ENCODE data around the gene TBC1D14.

The TBC1D14 gene

DNA sequence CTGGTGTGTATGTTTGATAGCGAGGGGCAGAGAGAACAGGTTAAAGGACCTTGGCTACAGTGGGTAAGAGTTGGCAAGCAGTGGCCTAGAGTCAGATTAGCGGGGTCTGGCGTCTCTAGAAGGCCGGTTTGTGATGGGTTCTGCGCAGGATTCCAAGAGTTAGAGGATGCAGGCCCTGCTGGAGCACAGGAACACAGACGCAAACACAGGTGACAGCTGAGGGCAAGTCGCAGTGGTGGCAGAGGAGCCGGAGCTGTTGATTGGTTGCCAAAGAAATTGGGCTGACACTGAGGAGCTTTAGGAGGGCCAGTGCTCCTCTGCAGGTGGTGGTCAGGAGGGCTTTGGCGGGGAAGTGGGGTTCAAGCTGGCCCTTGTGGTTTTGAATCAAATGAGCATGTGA lies 137.3 kb downstream of the TBC1D14 start:
- DNase-seq, result no peak

DNA sequence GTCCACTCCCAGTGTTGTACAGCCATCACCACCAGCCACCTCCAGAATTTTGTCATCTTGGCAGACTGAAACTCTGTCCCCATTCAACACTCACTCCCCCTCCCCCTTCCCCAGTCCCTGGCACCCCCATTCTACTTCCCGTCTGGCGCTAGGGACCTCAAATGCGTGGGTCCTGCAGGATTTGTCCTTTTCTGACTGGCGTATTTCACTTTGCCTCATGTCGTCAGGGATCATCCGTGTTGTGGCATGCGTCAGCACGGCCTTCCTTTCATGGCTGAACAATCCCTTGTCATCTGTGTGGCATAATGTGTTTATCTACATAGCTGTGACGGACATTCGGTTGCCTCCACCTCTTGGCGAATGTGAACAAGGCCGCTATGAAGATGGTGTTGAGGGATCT lies 139.0 kb downstream of the TBC1D14 start:
- no peak for DNase-seq

DNA sequence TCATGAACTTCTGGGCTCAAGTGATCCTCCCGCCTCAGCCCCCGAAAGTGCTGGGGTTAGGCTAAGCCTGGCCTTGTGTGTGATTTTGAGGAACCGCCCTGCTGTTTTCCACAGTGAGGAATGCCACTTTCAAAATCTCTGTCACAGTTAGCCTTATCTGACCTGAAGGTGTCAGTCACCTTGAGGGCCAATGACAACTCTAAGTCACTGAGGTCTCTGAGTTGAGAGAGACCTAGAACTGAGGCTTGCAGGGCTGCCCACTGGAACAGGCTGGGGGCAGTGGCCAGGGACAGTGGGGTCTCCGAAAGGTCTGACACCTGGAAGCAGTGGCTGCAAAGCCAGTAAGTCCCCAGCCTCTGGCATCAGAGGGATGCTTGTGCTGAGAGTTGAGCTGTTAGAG lies 139.7 kb downstream of the TBC1D14 start:
- DNase-seq, result no peak

DNA sequence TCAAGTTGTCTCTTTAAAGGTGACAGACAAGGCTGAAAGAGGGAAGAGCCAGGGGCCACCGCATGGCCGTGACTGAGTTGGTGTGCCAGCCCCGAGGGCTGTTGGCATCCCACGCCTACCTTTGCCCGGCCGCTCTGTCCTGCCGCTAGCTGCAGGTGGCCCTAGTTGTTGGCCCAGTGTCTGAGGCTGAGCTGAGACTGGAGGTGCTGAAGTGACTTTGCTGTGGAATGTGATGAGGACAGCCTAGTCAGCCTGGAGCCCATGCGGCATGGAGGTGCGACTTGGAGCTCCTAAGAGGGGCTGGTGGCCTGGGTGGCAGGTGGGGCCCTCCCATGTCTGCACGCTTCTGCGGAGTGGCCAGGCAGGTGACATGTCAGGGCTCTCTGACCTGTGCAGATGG lies 140.1 kb downstream of the TBC1D14 start:
- DNase-seq, result no peak

DNA sequence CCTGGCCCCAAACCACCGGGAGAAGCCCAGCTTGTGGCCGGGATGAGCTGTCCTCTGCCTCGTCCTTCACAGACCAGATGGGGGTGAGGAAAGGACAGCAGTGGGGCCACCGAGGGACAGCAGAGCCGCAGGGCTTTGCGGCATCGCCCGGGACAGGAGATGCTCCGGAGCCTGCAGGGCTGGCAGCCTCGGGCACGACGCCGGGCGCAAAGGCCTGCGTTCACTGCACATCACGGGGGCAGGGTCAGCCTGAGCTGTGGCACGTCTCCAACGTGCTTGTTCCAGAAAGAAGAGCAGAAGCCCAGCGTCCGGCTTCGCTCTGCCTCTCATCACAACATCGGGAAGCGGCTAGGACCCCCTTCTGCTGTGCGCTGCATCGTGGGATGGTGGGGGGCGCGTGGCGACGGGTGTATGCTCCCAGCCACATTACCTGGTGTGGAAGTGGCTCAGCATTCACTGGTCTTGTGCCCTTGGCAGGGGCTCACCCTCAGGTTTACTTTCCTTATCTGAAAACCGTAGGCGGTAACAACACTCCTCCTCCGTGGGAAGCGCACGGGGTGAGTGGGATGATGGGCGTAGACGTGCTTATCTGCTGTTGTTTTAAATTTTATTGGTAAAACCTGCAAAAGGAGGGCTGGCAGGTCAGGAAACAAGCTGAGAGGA lies 141.0 kb downstream of the TBC1D14 start:
- no peak for DNase-seq

DNA sequence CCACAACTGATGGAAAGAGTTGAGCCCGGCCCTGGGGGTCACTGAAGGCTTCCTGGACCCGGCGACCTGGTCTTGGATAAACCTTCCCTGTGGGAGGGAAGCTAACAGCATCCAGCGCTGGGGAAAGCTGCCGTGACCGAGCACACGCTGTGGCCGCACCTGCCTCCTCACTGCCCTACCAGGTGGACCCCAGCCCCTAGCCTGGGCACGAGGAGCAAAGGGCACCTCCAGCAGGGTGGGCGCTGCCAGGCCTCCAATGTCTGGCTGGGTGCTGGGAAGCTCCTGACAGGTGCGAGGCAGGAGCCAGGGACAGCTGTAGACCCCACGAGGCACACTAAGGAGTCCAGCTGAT lies 141.5 kb downstream of the TBC1D14 start:
- no peak for DNase-seq

DNA sequence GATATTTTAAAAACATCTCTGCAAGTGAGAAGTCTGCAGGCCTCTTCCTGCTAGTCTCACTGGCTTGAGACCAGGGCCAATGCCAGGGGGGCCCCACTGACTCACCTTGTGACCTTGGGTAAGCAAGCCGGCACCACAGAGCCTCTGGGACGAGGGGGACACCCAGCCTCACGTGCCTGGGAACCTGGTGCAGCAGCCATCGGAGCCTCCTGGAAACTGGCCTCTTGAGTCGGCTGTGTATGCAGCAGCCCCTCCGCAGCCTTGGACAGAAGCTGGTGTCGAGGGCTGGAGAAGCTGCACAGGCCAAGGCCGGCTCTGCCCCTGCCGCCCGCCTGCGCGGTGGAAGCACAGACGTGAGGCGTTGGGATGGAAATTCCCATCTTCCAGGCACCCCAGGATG lies 142.3 kb downstream of the TBC1D14 start:
- no peak for DNase-seq

DNA sequence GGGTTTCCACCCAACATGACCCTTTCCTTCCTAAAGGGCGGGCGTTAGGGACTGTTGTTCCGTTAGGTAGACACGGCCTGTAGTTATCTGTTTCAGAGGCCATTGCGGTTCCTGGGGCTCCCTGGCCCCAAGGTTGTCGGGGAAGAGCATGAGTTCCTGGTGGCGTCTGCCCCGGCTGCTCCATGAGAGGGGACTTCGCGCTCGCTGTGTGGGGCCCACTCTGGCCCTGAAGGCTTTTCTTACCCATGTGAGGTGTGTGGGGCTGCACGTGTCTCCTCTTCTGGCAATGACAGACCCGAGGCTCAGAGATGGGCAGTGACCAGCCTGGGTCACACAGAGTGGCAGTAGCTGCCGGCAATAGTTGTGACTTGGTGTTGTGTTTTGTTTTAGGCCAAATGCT lies 142.7 kb downstream of the TBC1D14 start:
- DNase-seq, result no peak

DNA sequence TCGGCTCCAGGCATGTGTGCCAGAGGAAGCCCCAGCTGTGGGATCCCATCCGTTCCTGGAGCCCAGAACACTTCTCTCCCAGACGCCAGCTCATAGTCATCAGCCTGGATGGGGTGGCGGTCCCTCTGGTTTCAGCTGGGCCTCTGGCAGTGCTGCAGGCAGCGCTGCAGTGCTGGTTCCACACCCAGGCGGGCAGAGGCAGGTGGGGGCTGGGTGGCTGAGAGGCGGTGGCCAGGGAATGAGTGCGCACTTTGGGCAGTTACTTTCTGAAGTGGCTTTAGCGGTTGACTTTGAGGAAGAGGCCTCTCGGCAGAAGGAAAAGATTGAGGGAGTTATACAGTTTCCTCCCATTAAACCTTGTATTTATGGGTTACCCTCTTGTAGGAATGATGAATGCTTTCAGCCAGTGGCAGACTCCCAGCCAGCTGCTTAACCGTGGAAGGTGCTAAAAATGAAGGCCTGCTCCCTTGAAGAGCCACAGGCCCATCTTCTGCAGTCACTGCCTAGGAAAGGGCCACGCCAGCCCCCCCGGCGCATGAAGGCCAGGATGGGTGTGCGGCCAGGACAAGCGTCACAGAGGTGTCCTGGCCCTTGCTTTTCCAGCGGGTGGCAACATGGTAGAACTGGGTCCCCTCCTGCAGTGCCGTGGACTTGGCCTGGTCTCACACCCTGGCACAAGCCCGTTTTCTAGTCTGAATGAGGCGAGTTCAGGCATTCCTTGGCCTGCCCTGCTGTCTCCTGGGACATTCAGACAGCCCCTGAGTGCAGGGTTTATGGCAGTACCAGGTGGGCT lies 143.5 kb downstream of the TBC1D14 start:
- no peak for DNase-seq

DNA sequence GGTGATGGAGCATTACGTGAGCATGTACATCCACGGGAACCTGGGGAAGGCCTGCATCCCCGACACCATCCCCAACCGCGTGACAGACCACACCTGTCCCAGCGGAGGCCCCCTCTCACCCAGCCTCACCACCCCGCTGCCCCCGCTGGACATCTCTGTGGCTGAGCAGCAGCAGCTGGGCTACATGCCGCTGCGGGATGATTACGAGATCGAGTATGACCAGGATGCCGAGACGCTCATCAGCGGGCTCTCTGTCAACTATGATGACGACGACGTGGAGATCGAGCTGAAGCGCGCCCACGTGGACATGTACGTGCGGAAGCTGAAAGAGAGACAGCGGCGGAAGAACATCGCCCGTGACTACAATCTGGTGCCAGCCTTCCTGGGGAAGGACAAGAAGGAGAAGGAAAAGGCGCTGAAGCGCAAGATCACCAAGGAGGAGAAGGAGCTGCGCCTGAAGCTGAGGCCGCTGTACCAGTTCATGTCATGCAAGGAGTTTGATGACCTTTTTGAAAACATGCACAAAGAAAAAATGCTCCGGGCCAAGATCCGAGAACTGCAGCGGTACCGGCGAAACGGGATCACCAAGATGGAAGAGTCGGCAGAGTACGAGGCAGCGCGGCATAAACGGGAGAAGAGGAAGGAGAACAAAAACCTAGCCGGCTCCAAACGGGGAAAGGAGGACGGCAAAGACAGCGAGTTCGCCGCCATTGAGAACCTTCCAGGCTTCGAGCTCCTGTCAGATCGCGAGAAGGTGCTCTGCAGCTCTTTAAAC lies 144.7 kb downstream of the TBC1D14 start:
- no peak for DNase-seq

DNA sequence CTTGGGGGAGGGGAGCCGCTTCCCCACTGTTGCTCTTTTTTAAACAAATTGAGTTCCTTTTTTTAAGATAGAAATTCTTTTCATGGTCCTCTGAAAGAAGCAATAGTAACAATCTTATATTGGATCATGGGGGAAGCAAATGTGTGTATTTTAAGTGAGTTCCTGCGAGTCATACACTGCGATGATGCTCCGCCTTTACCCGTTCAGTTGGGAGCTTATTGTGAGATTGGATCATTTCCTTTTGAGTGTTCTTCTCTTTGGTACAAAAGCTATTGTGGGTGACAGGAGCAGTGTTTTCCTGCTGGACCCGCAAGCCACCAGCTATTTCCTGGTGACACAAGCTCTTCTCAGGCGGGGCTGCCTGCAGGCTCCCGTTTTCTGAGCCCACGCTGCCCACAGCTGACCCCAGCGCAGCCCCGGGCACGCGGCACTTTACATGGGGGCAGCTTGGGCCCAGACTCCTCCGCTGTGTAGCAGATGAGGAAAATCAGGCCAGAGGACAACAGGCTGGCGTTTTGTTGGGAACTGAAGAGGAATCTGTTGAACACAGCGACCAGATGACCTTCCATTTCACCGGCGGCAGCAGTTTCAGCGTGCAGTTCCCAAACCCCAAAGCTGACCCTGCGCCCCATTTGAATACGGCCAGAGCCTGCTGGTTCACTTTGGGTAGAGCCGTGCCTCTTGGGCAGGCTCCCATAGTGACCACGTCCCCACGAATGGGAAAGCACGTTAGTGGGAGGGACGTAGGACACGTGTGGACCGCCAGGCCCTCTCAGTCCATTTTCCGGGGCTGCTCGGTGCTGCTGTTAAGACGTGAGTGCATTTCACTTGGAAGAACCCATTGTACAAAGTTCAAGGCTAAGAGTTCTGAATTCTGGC lies 145.7 kb downstream of the TBC1D14 start:
- DNase-seq, result peak; percentile 44

DNA sequence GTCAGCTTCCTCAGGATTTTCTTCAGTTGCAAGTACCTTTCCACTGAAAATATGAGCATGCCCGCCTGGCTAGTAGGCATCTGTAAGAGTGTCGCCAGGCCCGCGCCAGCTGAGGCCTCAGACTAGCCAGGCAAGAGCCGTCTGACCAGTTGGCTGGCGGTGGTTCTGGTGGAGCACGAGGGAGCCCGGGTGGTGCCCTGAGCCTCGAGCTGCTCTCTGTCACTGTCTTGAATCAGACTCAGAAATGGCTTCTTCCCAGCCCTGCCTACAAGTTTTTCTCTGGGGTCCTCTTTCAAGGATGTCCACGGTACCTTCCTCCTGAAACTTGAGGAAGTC lies 146.3 kb downstream of the TBC1D14 start:
- DNase-seq, result no peak

DNA sequence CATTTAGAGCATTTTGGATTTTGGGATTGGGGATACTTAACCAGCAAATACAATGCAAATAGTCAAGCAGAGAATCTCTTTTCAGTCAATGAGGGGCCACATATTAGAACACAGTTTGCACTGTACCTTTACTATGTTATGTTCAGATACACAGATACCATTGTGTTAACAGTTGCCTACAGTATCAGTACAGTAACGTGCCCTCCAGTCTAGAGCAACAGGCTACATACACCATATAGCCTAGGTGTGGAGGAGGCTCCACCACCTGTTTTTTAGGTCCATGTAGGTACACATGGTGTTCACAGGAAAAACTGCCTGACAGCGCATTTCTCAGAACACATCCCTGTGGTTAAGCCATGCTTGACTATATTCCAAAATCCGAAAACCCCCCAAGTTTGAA lies 149.2 kb downstream of the TBC1D14 start:
- no peak for DNase-seq

DNA sequence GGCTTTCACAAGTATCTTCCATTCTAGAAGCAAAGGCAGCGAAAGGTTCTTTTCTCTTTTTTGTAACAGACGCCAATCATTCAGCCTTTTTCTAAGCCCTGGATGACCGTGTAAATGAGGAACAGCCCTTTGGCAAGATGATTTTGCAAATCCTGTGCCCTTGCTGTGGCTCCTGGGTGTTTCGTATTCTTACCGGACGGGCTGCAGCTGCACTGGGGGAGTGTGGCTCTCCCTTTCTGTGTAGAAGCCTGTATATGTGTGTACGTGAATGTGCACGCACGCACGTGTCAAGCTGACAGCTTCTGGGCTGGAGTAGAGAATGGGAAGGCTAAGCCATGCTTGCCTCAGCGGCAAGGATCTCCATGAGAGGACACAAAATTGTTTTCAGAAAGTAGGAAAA lies 150.0 kb downstream of the TBC1D14 start:
- DNase-seq, result no peak

DNA sequence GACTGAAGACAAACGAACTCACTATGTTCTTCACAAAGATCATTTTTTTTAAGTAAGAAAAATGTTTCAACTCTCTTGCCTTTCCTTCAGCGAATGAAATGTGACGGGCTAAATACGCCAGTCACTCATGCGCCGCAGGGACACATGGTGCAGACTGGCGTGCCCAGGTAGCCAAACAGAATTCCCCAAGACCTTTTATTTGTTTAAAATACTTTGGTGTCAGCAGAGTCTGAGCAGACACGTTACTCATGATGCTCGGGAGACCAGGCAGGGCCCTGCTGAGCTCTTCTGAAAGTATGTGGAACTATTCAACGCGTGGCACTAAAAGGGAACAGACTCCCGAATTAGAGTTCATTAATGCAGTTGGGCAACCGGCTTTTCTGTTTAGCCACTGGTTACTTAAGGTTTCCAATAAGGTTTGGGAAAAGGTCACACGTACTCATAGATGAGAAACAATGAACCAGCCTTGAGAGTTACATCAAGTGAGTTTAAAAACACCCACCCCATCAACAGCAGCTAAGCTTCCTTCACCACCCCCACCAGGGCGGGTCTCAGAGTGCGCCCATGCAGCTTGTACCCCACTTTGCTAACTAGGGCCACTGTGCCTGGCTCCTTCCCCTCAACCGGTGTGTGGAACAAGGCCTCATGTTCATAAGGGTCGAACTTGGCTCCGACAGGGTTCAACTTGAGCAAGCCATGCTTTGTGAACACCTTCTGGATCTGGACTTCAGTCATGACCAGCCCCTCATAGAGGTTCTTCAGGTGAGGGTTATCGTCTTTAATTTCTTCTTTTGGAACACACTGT lies 150.9 kb downstream of the TBC1D14 start:
- no peak for DNase-seq

DNA sequence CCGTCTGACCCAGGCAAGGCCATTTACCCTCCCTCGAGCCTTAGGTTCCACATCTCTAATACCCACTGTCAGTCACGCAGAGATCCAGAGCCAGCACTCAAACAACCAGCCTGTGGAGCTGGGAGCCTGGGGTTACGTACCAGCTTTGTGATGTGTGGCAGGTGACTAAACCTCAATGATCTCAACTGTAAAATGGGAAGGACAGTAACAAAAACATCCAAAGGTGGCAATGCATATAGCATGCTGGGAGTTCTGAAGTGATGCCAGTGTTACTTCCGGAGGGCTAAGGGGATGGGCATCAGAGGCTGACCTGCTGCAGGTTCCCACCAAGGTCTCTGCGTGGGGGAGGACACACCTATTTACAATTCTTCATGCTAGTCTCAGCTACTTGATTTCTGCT lies 152.2 kb downstream of the TBC1D14 start:
- no peak for DNase-seq

DNA sequence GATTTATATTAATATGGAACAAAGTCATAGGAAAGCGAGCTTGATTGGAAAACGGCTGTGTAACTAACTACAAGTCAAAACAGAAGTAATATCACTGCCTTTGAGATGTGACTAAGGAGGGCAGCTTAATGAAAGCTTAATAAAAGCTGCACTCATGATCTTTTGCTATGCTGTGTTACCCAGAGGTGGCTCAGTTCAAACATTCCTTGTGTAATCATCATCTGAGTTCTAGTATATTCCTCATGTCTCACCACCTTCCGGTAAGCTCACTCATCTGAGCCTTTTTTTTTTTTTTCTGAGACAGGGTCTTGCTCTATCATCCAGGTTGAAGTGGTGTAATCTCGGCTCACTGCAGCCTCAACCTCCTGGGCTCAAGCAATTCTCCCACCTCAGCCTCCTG lies 153.2 kb downstream of the TBC1D14 start:
- DNase-seq, result no peak

DNA sequence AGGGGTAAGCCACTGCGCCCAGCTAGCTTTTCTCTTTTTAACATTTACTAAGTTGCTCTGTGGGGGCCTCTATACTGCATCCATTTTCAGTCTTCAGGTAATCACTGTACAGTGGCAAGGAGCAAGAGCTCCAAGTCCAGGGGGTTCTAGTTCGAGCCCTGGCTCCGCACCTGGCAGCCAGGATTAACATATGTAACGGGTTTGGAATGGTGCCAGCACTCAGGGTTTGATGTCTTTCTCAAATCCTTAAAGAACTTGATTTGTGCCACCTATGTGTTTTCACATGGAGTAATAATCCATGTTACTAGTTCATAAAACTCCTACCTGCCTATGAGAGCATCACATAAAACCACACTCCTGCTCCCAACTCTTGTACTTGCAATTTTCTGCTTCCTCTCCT lies 153.7 kb downstream of the TBC1D14 start:
- no peak for DNase-seq

DNA sequence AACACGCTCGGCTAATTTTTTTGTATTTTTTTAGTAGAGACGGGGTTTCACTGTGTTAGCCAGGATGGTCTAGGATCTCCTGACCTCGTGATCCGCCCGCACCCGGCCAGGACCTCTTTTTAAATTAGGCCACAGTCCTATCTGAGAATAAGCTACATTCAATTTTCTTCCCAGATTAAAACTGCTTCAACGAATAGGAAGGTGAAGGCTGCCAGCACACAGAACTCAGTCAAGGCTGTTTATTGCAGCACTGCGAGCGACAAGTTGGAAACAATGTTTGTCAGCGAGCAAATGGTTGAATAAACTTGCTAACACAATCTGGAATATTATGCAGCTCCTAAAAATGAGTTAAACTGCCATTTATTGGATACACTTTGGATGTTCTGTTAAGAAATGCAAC lies 156.4 kb downstream of the TBC1D14 start:
- no peak for DNase-seq

DNA sequence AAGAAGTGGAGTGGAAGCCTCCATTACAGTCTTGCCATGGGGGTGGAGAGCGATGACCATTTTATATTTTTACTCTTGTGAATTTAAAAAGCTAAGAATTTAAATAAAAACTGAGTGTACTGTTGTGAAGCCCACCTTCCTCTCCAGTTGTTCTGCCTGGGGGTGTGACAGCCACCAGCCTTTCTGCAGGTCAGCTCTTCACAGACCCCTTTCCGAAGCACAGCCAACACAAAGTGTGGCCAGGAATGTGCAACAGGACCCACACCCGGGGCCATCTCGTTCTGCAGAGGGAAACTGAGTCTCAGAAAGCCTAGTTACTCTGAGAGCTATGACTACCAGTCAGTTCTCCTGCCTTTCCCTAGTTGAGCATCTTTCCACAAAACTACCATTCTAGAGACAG lies 156.9 kb downstream of the TBC1D14 start:
- DNase-seq, result no peak

DNA sequence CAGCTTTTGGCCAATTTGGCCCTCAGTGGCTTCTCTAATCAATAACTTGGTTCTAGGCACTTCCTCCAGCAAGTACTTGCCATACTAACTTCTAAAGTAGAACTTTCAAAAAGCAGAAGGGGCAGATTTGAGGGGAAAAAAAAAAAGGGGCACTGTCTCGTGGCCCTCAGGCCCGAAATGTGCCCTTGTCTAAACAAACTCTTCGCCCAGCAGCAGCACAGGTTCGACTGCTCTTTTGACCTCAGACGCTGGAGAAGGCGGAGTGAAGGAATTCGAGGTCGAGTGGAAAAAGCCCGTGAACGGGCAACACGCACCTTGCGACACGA lies 157.5 kb downstream of the TBC1D14 start:
- DNase-seq, result no peak

DNA sequence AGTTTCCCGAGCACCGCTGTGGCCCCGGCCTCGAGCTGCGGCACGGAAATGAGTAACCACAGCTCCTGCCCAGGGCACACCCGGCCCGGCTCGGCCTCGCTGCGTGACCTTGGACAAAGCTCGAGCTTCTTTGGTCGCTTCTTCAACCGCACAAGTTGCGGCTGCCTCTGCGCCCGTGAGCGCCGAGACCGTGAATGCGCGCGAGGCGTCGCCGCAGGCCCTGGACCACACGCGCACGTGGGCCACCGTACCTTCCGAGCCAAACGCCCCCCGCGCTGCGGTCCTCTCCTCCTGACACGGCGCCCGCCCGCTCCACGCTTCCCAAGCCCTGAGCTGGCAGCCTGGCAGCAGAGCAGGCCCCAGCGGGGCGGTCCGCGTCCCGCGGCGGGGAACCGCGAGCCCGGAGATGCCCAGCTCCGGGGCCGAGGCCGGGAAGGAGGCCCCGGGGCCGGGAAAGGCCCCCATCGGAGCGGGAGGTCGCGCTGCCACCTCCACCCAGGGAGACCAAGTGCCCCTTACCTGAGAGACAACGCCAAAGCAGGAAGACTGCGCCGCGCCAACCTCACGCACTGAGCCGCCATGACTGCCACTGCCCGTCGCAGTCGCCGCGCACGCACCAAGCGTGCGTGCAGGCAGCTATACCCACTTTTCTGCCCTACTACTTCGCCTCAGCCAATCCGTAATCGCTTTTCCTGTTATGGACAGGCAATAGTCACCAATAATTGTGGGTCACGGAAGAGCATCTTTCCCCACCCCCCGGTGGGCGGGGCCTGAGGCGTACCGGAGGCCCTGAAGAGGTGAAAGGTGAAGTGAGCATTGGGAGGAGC lies 158.0 kb downstream of the TBC1D14 start, which contains the start of gene GRPEL1:
GRPEL1 (minus strand) TSS at position 613 of the 827 bp plus-strand sequence; CDS start at position 581, 32 bp downstream.
- DNase-seq, result peak; percentile 100
